DOHH2 (cell line): ENCODE measurements around the gene PHF2.
A peak's percentile ranks its signal among the peaks of the same experiment; 100 is the strongest.

ENCODE experiments used
- H3F3A ChIP-seq: fragments of 200-600 bp; sonication (generic), shearing (Covaris generic); 2 replicates; pipeline ENCODE4 v1.6.0; 2016; ENCODE audit warnings: antibody characterized with exemption, mild to moderate bottlenecking; ENCODE audit not compliant: control insufficient read depth, insufficient read depth
- H3K27ac ChIP-seq: fragments of 200-600 bp; sonication (generic); 2 replicates; pipeline ENCODE4 v1.5.1; 2014; ENCODE audit warnings: low read depth, mild to moderate bottlenecking, low read length, moderate library complexity
- H3K27me3 ChIP-seq: fragments of 200-600 bp; sonication (generic); 2 replicates; pipeline ENCODE4 v1.6.1; 2014; ENCODE audit warnings: mild to moderate bottlenecking, low read length, mixed read lengths; ENCODE audit not compliant: control insufficient read depth
- H3K36me3 ChIP-seq: fragments of 200-600 bp; sonication (generic); 2 replicates; pipeline ENCODE4 v1.6.1; 2014; ENCODE audit warnings: mild to moderate bottlenecking, low read length, moderate library complexity, mixed read lengths; ENCODE audit not compliant: control insufficient read depth
- H3K4me1 ChIP-seq: fragments of 200-600 bp; sonication (generic); 2 replicates; pipeline ENCODE4 v1.6.1; 2014; ENCODE audit warnings: mild to moderate bottlenecking, low read length, mixed read lengths; ENCODE audit not compliant: control insufficient read depth
- H3K4me2 ChIP-seq: fragments of 200-600 bp; sonication (generic); 2 replicates; pipeline ENCODE4 v1.6.0; 2014; ENCODE audit warnings: mild to moderate bottlenecking, low read length, moderate library complexity
- H3K4me3 ChIP-seq: fragments of 200-600 bp; sonication (generic); 2 replicates; pipeline ENCODE4 v1.5.1; 2014; ENCODE audit warnings: mild to moderate bottlenecking, low read length, mixed read lengths
- H3K79me2 ChIP-seq: fragments of 200-600 bp; sonication (generic); 2 replicates; pipeline ENCODE4 v1.6.1; 2014; ENCODE audit warnings: mild to moderate bottlenecking, low read length, mixed read lengths; ENCODE audit not compliant: control insufficient read depth
- H3K9me2 ChIP-seq: fragments of 200-600 bp; sonication (generic); replicated peaks from 2 replicates; pipeline ENCODE4 v1.6.1; 2014; ENCODE audit warnings: mild to moderate bottlenecking, low read length, mixed read lengths; ENCODE audit not compliant: control insufficient read depth
- H3K9me3 ChIP-seq: fragments of 200-600 bp; sonication (generic); 2 replicates; pipeline ENCODE4 v1.6.1; 2014; ENCODE audit warnings: antibody characterized with exemption, low read length, mixed read lengths; ENCODE audit not compliant: control insufficient read depth, insufficient read depth
- H4K20me1 ChIP-seq: fragments of 200-600 bp; sonication (generic); 2 replicates; pipeline ENCODE4 v1.6.0; 2014; ENCODE audit warnings: low read depth, mild to moderate bottlenecking, antibody characterized with exemption, low read length, moderate library complexity; ENCODE audit not compliant: control insufficient read depth, insufficient read depth
- CTCF ChIP-seq: fragments of 200-600 bp; sonication (generic); IDR thresholded peaks from one replicate; pipeline ENCODE4 v1.5.1; 2014; ENCODE audit warnings: antibody characterized with exemption, mild to moderate bottlenecking, low read depth, low read length; ENCODE audit not compliant: poor library complexity, severe bottlenecking
- EZH2phosphoT487 ChIP-seq: fragments of 200-600 bp; sonication (generic); IDR thresholded peaks from 2 replicates; pipeline ENCODE4 v1.6.1; 2017; ENCODE audit warnings: borderline replicate concordance, mild to moderate bottlenecking, antibody characterized with exemption, low read length, moderate library complexity, mixed read lengths

Gene PHF2

GRCh38 chr9:93660352-93661046, 84.1 kb downstream of the PHF2 start:
- no peaks in the 10 kb centered on the region for H4K20me1 ChIP-seq
- no peak overlapping the region for H3K4me3 ChIP-seq
- no peaks in the 10 kb centered on the region for H3F3A ChIP-seq
- H3K79me2 ChIP-seq: no peaks in the 10 kb centered on the region
- TF ChIP-seq CTCF (peak; percentile 12), EZH2phosphoT487 (no peak)
- no peak overlapping the region for H3K27ac ChIP-seq
- H3K27me3 ChIP-seq: no peaks in the 10 kb centered on the region
- H3K9me3 ChIP-seq: no peaks in the 10 kb centered on the region
- H3K4me1 ChIP-seq: no peaks in the 10 kb centered on the region
- H3K36me3 ChIP-seq: no peaks in the 10 kb centered on the region; the same call in 1 of the 2 replicates
- no peak overlapping the region for H3K4me2 ChIP-seq
- H3K9me2 ChIP-seq: no peaks in the 10 kb centered on the region

GRCh38 chr9:93661591-93661990, 85.2 kb downstream of the PHF2 start:
- TF ChIP-seq EZH2phosphoT487 (no peak), CTCF (no peak)
- H3K4me3 ChIP-seq: no peak overlapping the region
- no peaks in the 10 kb centered on the region for H3K9me3 ChIP-seq
- no peaks in the 10 kb centered on the region for H4K20me1 ChIP-seq
- no peaks in the 10 kb centered on the region for H3K27me3 ChIP-seq
- H3K9me2 ChIP-seq: no peaks in the 10 kb centered on the region
- H3K36me3 ChIP-seq: no peaks in the 10 kb centered on the region; the same call in 1 of the 2 replicates
- H3K79me2 ChIP-seq: no peaks in the 10 kb centered on the region
- no peaks in the 10 kb centered on the region for H3F3A ChIP-seq
- no peak overlapping the region for H3K27ac ChIP-seq
- no peak overlapping the region for H3K4me2 ChIP-seq
- no peaks in the 10 kb centered on the region for H3K4me1 ChIP-seq

GRCh38 chr9:93662016-93662638, 85.7 kb downstream of the PHF2 start:
- H3K9me3 ChIP-seq: no peaks in the 10 kb centered on the region
- H3F3A ChIP-seq: no peaks in the 10 kb centered on the region
- no peak overlapping the region for H3K4me3 ChIP-seq
- H3K9me2 ChIP-seq: no peaks in the 10 kb centered on the region
- no peaks in the 10 kb centered on the region for H3K79me2 ChIP-seq
- no peaks in the 10 kb centered on the region for H4K20me1 ChIP-seq
- no peaks in the 10 kb centered on the region for H3K27me3 ChIP-seq
- TF ChIP-seq CTCF (no peak), EZH2phosphoT487 (no peak)
- H3K4me2 ChIP-seq: no peak overlapping the region
- H3K36me3 ChIP-seq: no peaks in the 10 kb centered on the region; the same call in 1 of the 2 replicates
- no peak overlapping the region for H3K27ac ChIP-seq
- no peaks in the 10 kb centered on the region for H3K4me1 ChIP-seq
